ENCODE data around the gene BICD1. TPM values are rescaled to one million over a fixed set of nuclear protein-coding genes. Genes with fewer than 3 reads are reported as not detected.

Gene BICD1
- 10 to 100 TPM; 12.5 to 15.9 TPM for total RNA-seq

DNA sequence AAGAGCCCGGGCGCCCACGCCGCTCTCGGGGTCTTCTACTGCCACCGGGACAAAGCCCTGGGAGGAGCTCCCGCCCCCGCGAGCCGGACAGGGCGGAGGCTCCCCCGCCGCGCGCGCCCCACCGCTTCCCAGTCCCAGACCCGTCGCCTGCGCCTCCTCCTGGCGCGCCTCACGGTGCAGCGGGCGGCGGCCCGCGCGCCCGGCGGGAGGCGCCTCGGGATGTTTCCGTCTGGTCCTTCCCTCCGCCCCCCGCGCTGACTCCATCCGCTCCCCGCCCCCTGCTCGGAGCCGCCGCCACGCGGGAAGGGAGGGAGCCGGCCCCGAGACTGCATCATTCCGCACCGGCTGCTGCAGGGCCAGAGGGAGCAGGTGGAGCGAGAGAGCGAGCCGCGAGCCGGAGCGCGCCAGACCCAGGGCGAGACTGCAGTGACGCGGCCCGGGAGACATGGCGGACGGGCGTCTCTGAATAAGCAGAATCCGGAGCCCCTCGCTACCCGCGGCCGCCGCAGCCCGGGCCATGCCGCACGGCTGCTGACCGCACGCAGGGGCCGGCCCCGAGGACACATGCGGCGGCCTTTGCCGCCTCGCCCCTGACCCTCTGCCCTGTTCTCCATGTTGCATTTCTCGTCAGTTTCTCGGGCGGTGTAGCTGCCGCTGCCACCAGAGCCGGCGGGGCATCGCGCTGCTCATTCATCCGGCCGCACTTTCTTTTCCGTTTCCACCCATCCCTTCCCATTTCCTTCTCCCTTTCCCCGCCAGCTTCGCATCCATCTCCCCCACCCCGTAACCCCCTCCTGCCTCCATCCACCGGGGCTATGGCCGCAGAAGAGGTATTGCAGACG, at the start of gene BICD1:
Gene BICD1 (plus strand): TSS at position 331 of the 842 bp plus-strand sequence. CDS start 485 bp downstream, at position 816.
- H3K27me3 Mint-ChIP-seq = peaks cover 8% of the 10 kb centered on the region
- no peaks in the 10 kb centered on the region for H3K9me3 Mint-ChIP-seq

DNA sequence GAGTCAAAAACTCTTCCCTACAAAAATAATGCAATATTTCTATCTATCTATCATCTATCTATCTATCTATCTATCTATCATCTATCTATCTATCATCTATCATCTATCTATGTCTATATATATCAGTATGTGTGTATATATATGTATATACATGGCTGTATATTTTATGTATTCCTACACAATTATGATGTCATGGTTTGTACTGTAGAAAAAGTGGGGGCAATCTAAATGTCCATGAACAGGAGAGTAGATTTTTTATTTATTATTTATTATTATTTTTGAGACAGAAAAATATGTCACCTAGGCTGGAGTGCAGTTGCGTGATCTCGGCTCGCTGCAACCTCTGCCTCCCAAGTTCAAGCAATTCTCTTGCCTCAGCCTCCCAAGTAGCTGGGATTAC, 45.6 kb upstream of the BICD1 start:
- H3K27me3 Mint-ChIP-seq = no peaks in the 10 kb centered on the region
- POLR2A ChIA-PET = interaction anchor here (1.2 to 1.3 kb wide), 4 partner anchors 10 to 408 kb away, joined by 3 to 4 read pairs (median 3); partner anchors contain the start of gene AMN1
- no peak overlapping the region for H3K4me3 Mint-ChIP-seq
- CTCF ChIA-PET = interaction anchor here (0.7 to 2.2 kb wide), 18 partner anchors 10 to 809 kb away, joined by 3 to 22 read pairs (median 4); partner anchors contain the start of genes BICD1 and YARS2
- H3K27ac Mint-ChIP-seq = no peak overlapping the region
- H3K9me3 Mint-ChIP-seq = no peaks in the 10 kb centered on the region
- no peaks in the 10 kb centered on the region for H3K36me3 Mint-ChIP-seq (ENCODE audit: low read depth)
- DNase-seq = no peak
- H3K4me1 Mint-ChIP-seq = peaks cover 4% of the 10 kb centered on the region

More for the DNA sequence above, at the start of gene BICD1:
- peaks cover 32% of the 10 kb centered on the region for H3K4me1 Mint-ChIP-seq
- H3K27ac Mint-ChIP-seq = peak within 1 kb of the TSS; percentile 79
- peak within 1 kb of the TSS; percentile 81 for H3K4me3 Mint-ChIP-seq
- ChIA-PET CTCF (interaction anchor here (0.7 to 3.0 kb wide), 9 partner anchors 12 to 454 kb away, joined by 3 to 16 read pairs (median 4); no protein-coding TSS in a partner anchor), POLR2A (interaction anchor here (0.9 to 1.9 kb wide), 7 partner anchors 11 to 453 kb away, joined by 3 to 10 read pairs (median 4); no protein-coding TSS in a partner anchor)
- H3K36me3 Mint-ChIP-seq (ENCODE audit: low read depth) = peaks cover 3% of the 10 kb centered on the region
- peak; percentile 79 for DNase-seq

DNA sequence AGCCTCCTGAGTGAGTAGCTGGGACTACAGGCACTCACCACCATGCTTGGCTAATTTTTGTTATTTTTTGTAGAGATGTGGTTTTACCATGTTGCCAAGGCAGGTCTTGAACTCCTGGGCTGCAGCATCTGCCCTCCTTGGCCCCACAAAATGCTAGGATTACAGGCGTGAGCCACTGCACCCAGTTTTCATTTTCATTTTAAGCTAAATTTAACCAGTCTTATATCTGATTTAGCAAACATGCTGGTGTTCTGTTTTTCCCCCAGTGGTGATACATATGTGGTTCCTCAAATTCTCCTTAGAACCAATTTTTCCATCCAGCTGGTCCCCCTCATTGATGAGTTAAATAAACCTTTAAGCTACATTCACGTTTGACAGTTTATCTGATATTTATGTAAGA, 43.8 kb upstream of the BICD1 start:
- H3K4me1 Mint-ChIP-seq = peaks cover 4% of the 10 kb centered on the region
- H3K4me3 Mint-ChIP-seq = no peak overlapping the region
- no peaks in the 10 kb centered on the region for H3K27me3 Mint-ChIP-seq
- CTCF ChIA-PET = interaction anchor here (0.7 to 1.8 kb wide), 5 partner anchors 12 to 410 kb away, joined by 3 to 7 read pairs (median 4); no protein-coding TSS in a partner anchor
- H3K36me3 Mint-ChIP-seq (ENCODE audit: low read depth) = no peaks in the 10 kb centered on the region
- DNase-seq = no peak
- POLR2A ChIA-PET = no interaction called here
- H3K9me3 Mint-ChIP-seq = no peaks in the 10 kb centered on the region
- H3K27ac Mint-ChIP-seq = no peak overlapping the region

DNA sequence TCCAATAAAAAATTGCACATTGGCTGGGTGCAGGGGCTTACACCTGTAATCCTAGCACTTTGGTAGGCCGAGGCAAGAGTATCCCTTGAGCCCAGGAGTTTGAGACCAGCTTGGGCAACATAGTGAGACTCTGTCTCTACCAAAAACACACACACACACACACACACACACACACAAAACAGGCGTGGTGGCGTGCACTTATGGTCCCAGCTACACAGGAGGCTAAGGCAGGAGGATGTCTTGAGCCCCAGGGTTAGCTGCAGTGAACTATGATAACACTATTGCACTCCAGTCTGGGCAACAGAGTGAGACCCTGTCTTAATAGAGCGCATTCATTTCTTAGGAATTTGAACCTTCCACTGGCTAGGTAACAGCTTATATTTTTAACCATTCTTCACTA, 42.9 kb upstream of the BICD1 start:
- H3K36me3 Mint-ChIP-seq (ENCODE audit: low read depth) = no peaks in the 10 kb centered on the region
- peaks cover 4% of the 10 kb centered on the region for H3K4me1 Mint-ChIP-seq
- H3K27me3 Mint-ChIP-seq = no peaks in the 10 kb centered on the region
- H3K9me3 Mint-ChIP-seq = no peaks in the 10 kb centered on the region
- H3K4me3 Mint-ChIP-seq = no peak overlapping the region
- no peak overlapping the region for H3K27ac Mint-ChIP-seq
- POLR2A ChIA-PET = interaction anchor here (0.7 kb wide), 1 partner anchor 405 kb away, joined by 3 read pairs; the partner anchor contains the start of gene ETFBKMT
- CTCF ChIA-PET = interaction anchor here (0.9 to 1.8 kb wide), 3 partner anchors 13 to 248 kb away, joined by 3 to 7 read pairs (median 4); no protein-coding TSS in a partner anchor
- no peak for DNase-seq

DNA sequence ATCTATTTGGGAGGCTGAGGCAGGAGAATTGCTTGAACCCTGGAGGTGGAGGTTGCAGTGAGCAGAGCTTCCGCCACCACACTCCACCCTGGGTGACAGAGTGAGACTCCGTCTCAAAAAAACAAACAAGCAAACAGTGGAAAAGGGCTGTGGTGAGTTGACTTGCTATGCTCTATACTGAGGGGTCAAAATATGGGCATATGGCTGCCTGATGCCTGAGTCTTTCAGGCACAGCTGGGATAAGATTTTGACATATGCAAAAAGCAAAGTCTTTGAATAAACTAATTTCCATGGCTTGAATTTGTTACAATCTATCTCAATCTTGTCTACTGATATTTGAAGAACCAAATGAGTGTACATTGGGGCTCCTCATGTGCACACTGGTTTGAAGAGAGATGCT, 40.4 kb upstream of the BICD1 start:
- H3K4me3 Mint-ChIP-seq = no peak overlapping the region
- POLR2A ChIA-PET = no interaction called here
- H3K27ac Mint-ChIP-seq = no peak overlapping the region
- no peaks in the 10 kb centered on the region for H3K4me1 Mint-ChIP-seq
- no peaks in the 10 kb centered on the region for H3K9me3 Mint-ChIP-seq
- DNase-seq = no peak
- no peaks in the 10 kb centered on the region for H3K36me3 Mint-ChIP-seq (ENCODE audit: low read depth)
- CTCF ChIA-PET = no interaction called here
- no peaks in the 10 kb centered on the region for H3K27me3 Mint-ChIP-seq

DNA sequence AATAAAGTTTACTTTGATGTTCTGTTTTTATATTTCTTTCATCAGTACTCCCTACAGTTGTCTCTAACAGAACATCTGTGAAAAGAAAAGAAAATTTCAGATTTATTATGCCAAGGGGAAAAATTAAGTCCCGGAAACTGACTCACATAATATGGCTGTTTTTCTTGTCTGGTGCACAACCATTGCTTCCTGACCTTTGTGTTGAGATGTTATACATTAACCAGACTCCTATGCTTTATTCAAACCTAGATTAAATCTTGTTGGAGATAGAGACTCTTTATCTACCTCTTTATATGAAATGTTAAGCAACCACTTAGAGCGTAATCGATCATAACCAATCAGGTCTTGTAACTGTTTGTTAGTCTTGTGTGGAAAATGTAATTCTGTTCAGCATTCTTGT, 37.6 kb upstream of the BICD1 start:
- CTCF ChIA-PET = interaction anchor here (0.8 to 1.6 kb wide), 4 partner anchors 9 to 243 kb away, joined by 3 to 5 read pairs (median 4); no protein-coding TSS in a partner anchor
- H3K27ac Mint-ChIP-seq = no peak overlapping the region
- H3K9me3 Mint-ChIP-seq = no peaks in the 10 kb centered on the region
- no peaks in the 10 kb centered on the region for H3K36me3 Mint-ChIP-seq (ENCODE audit: low read depth)
- no peaks in the 10 kb centered on the region for H3K27me3 Mint-ChIP-seq
- H3K4me3 Mint-ChIP-seq = no peak overlapping the region
- DNase-seq = no peak
- POLR2A ChIA-PET = no interaction called here
- H3K4me1 Mint-ChIP-seq = no peaks in the 10 kb centered on the region

DNA sequence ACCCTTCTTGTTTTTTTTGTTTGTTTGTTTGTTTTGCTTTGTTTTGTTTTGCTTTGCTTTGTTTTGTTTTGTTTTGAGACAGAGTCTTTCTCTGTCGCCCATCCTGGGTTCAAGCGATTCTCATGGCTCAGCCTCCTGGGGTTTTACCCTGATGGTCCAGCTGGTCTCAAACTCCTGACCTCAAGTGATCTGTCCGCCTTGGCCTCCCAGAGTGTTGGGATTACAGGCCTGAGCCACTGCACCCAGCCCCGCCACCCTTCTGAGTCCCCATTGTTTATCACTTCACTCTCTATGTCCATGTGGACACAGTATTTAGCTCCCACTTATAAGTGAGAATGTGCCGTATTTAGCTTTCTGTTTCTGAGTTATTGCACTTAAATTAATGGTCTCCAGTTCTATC, 36.9 kb upstream of the BICD1 start:
- Mint-ChIP-seq H3K9me3 (no peaks in the 10 kb centered on the region), H3K4me1 (no peaks in the 10 kb centered on the region), H3K27ac (no peak overlapping the region), H3K4me3 (no peak overlapping the region), H3K36me3 (ENCODE audit: low read depth) (no peaks in the 10 kb centered on the region), H3K27me3 (no peaks in the 10 kb centered on the region)
- CTCF ChIA-PET = interaction anchor here (1.4 to 1.6 kb wide), 2 partner anchors 12 to 243 kb away, joined by 4 to 5 read pairs; no protein-coding TSS in a partner anchor
- POLR2A ChIA-PET = no interaction called here
- no peak for DNase-seq

DNA sequence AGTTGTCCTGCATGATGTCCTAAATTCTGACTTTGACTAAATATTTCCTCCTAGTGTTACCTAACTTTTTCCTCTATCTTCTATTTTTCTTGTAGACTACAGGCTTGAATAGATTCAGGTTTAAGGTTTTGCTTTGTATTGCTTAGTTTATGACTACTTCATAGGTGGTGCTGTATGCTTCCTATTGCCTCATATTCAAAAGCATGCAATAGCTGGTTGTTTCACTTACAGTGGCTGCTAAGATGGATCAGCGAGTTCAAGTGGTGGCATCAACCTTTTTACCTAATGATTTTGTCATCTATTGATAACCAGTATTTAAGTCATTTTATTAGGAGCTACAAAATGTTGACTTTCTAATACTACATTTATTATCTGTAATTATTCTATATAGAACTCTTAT, 36.3 kb upstream of the BICD1 start:
- ChIA-PET POLR2A (no interaction called here), CTCF (interaction anchor here (2.3 kb wide), 1 partner anchor 10 kb away, joined by 12 read pairs; no protein-coding TSS in a partner anchor)
- no peak for DNase-seq
- no peaks in the 10 kb centered on the region for H3K27me3 Mint-ChIP-seq
- H3K27ac Mint-ChIP-seq = no peak overlapping the region
- H3K4me3 Mint-ChIP-seq = no peak overlapping the region
- H3K4me1 Mint-ChIP-seq = no peaks in the 10 kb centered on the region
- no peaks in the 10 kb centered on the region for H3K36me3 Mint-ChIP-seq (ENCODE audit: low read depth)
- H3K9me3 Mint-ChIP-seq = no peaks in the 10 kb centered on the region

DNA sequence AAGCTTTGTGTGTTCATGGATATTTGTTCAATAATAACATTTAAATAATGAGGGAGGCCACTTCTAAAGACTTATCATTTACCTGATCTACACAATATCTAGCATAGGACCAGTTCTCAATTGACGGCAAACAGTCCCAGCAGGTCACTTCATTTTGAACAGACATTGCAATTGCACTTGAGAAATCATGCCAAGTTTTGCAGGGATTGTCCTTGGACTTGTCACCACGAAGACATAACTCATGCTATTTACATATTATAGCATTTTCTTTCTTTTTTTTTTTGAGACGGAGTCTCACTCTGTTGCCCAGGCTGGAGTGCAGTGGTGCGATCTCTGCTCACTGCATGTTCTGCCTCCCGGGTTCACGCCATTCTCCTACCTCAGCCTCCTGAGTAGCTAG, 34.5 kb upstream of the BICD1 start:
- CTCF ChIA-PET = interaction anchor here (2.3 kb wide), 1 partner anchor 12 kb away, joined by 12 read pairs; no protein-coding TSS in a partner anchor
- H3K9me3 Mint-ChIP-seq = no peaks in the 10 kb centered on the region
- H3K4me1 Mint-ChIP-seq = no peaks in the 10 kb centered on the region

DNA sequence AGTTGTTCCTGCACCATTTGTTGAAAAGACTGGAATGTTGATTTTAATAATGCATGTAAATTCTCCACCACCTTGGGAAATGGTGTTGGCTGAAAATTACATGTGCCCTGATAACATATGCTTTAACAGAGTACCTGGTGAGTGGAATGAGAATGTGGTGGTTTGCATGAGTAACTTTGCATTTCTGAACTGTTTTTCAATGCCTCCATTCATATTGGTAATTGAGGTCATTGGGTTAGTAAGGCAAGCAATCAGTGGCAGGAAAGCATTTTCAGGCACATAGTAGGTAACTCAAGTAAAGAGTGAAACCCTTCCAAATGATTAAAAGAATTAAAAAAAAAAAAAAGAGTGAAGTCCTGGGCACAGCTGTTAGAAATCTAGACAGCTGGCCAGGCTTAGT, 32.2 kb upstream of the BICD1 start:
- no peak overlapping the region for H3K4me3 Mint-ChIP-seq
- H3K27me3 Mint-ChIP-seq = no peaks in the 10 kb centered on the region
- H3K27ac Mint-ChIP-seq = no peak overlapping the region
- no peaks in the 10 kb centered on the region for H3K36me3 Mint-ChIP-seq (ENCODE audit: low read depth)
- no peaks in the 10 kb centered on the region for H3K4me1 Mint-ChIP-seq
- no peak for DNase-seq
- ChIA-PET POLR2A (no interaction called here), CTCF (no interaction called here)
- no peaks in the 10 kb centered on the region for H3K9me3 Mint-ChIP-seq

More for the DNA sequence above, 34.5 kb upstream of the BICD1 start:
- POLR2A ChIA-PET = no interaction called here
- no peak for DNase-seq
- Mint-ChIP-seq H3K4me3 (no peak overlapping the region), H3K27ac (no peak overlapping the region), H3K36me3 (ENCODE audit: low read depth) (no peaks in the 10 kb centered on the region), H3K27me3 (no peaks in the 10 kb centered on the region)

DNA sequence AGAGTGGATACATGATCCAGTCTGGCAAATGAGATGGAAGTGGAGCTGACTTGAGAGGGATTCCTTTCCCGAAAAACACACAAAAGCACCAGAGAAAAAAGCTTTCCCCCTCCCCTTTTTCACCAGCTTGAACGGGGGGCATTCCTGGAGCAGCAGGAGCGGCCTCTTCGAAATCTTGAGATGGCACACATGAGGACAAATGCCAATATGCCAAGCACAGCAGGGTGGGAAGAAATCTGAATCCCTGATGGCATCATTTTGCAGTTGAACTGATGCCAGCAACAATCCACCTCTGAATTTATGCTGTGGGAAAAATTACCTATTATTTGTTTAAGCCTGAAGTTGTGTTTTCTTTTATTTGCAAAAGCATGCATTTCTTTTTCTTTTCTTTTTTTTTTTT, 29.7 kb upstream of the BICD1 start:
- H3K4me3 Mint-ChIP-seq = no peak overlapping the region
- no peaks in the 10 kb centered on the region for H3K4me1 Mint-ChIP-seq
- POLR2A ChIA-PET = interaction anchor here (0.5 kb wide), 1 partner anchor 82 kb away, joined by 3 read pairs; no protein-coding TSS in a partner anchor
- no peak for DNase-seq
- no peaks in the 10 kb centered on the region for H3K9me3 Mint-ChIP-seq
- no peaks in the 10 kb centered on the region for H3K36me3 Mint-ChIP-seq (ENCODE audit: low read depth)
- H3K27me3 Mint-ChIP-seq = no peaks in the 10 kb centered on the region
- CTCF ChIA-PET = interaction anchor here (1.2 to 1.4 kb wide), 2 partner anchors 17 to 424 kb away, joined by 3 read pairs; no protein-coding TSS in a partner anchor
- no peak overlapping the region for H3K27ac Mint-ChIP-seq

DNA sequence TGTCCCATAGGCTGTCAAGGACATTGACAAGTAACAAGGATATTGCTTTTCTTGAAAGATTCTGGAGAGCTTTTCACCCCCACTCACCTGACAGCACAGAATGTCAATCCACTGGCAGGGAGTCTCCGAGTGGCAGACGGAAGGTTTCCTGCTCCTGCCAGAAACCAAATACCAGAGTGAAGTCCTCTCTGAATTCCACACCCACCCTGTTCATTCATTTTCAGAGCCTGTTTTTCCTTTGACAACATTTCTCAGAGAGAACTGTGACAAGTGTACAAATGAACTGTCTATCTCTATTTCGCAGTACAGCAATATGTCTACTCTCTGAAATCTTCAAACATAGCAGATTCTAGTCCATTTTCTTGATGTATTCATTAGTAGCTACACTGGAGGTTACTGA, 26.2 kb upstream of the BICD1 start:
- no peaks in the 10 kb centered on the region for H3K27me3 Mint-ChIP-seq
- H3K27ac Mint-ChIP-seq = no peak overlapping the region
- no peaks in the 10 kb centered on the region for H3K9me3 Mint-ChIP-seq
- CTCF ChIA-PET = no interaction called here
- POLR2A ChIA-PET = no interaction called here
- H3K36me3 Mint-ChIP-seq (ENCODE audit: low read depth) = no peaks in the 10 kb centered on the region
- H3K4me1 Mint-ChIP-seq = no peaks in the 10 kb centered on the region
- no peak overlapping the region for H3K4me3 Mint-ChIP-seq
- no peak for DNase-seq

DNA sequence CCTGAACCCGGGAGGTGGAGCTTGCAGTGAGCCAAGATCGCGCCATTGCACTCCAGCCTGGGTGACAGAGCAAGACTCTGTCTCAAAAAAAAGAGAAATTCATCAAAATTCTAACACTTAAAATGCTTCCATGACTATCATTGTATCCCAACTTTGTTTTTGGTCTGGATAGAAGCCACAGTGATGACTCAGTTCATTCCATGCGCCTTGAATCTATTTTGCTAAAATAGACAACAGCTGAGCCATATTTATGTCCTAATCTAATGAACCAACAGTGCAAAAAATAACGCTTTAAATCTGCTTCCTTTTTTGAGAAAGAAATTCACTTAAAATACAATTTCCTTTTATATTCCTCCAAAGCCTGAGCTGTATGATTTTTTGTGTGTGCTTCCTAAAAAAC, 23.2 kb upstream of the BICD1 start:
- ChIA-PET CTCF (no interaction called here), POLR2A (no interaction called here)
- Mint-ChIP-seq H3K27me3 (no peaks in the 10 kb centered on the region), H3K4me3 (no peak overlapping the region), H3K27ac (no peak overlapping the region), H3K36me3 (ENCODE audit: low read depth) (no peaks in the 10 kb centered on the region), H3K4me1 (no peaks in the 10 kb centered on the region), H3K9me3 (no peaks in the 10 kb centered on the region)
- no peak for DNase-seq

Data from activated CD4-positive, alpha-beta memory T cell treated with anti-CD3 and anti-CD28 coated beads, Interleukin-2, amount 10 ng/mL, durations not matched to agents 7 days and 5 days (primary cell).